MM.1S (cell line): ENCODE data around the gene VPS35.

Experiments used
- DNase-seq: peaks from one replicate; pipeline ENCODE4 v3.0.0-alpha.2; 2015
- H2AFZ ChIP-seq: fragments of 300-600 bp; sonication (generic); 2 replicates; pipeline ENCODE4 v1.6.0; 2016; ENCODE audit warnings: antibody characterized with exemption, low read length
- H3F3A ChIP-seq: fragments of 300-600 bp; sonication (generic); 2 replicates; pipeline ENCODE4 v1.6.1; 2016; ENCODE audit warnings: mild to moderate bottlenecking, antibody characterized with exemption, low read length, moderate library complexity, mixed read lengths; ENCODE audit not compliant: insufficient read depth
- H3K27ac ChIP-seq: fragments of 300-600 bp; sonication (generic); 2 replicates; pipeline ENCODE4 v1.5.1; 2016; ENCODE audit warnings: mild to moderate bottlenecking, low read length
- H3K27me3 ChIP-seq: fragments of 300-600 bp; sonication (generic); replicated peaks from 2 replicates; pipeline ENCODE4 v1.6.0; 2016; ENCODE audit warnings: low read length; ENCODE audit not compliant: insufficient read depth
- H3K36me3 ChIP-seq: fragments of 300-600 bp; sonication (generic); replicated peaks from 2 replicates; pipeline ENCODE4 v1.6.1; 2016; ENCODE audit warnings: mild to moderate bottlenecking, low read length, mixed read lengths; ENCODE audit not compliant: insufficient read depth
- H3K4me1 ChIP-seq: fragments of 300-600 bp; sonication (generic); 2 replicates; pipeline ENCODE4 v1.6.1; 2016; ENCODE audit warnings: low read length, mixed read lengths
- H3K4me2 ChIP-seq: fragments of 300-600 bp; sonication (generic); 2 replicates; pipeline ENCODE4 v1.6.0; 2016; ENCODE audit warnings: low read depth, low read length
- H3K4me3 ChIP-seq: fragments of 300-600 bp; sonication (generic); 2 replicates; pipeline ENCODE4 v1.5.1; 2016; ENCODE audit warnings: low read length, mixed read lengths
- H3K79me2 ChIP-seq: fragments of 300-600 bp; sonication (generic); 2 replicates; pipeline ENCODE4 v1.6.1; 2016; ENCODE audit warnings: mixed run types, low read length, mixed read lengths
- H3K9ac ChIP-seq: fragments of 300-600 bp; sonication (generic); 2 replicates; pipeline ENCODE4 v1.6.1; 2016; ENCODE audit warnings: low read length, mixed read lengths
- H3K9me2 ChIP-seq: fragments of 300-600 bp; sonication (generic); replicated peaks from 2 replicates; pipeline ENCODE4 v1.6.1; 2016; ENCODE audit warnings: mild to moderate bottlenecking, low read length, mixed read lengths; ENCODE audit not compliant: insufficient read depth
- H3K9me3 ChIP-seq: fragments of 300-600 bp; sonication (generic); replicated peaks from 2 replicates; pipeline ENCODE4 v1.6.1; 2016; ENCODE audit warnings: mild to moderate bottlenecking, low read length, mixed read lengths; ENCODE audit not compliant: insufficient read depth
- H4K20me1 ChIP-seq: fragments of 300-600 bp; sonication (generic); 2 replicates; pipeline ENCODE4 v1.6.1; 2016; ENCODE audit warnings: mild to moderate bottlenecking, low read length, moderate library complexity, mixed read lengths; ENCODE audit not compliant: insufficient read depth
- EZH2 ChIP-seq: fragments of 300-600 bp; sonication (generic); optimal IDR thresholded peaks from 2 replicates; pipeline ENCODE3; 2017; ENCODE audit warnings: low read depth, mild to moderate bottlenecking, antibody characterized with exemption, low read length, mixed read lengths
- EZH2phosphoT487 ChIP-seq: fragments of 300-600 bp; sonication (generic); IDR thresholded peaks from 2 replicates; pipeline ENCODE4 v1.6.1; 2018; ENCODE audit warnings: antibody characterized with exemption, low read length
- TF ChIP-seq, protein P1 (sequence below): fragments of 300-600 bp; sonication (generic); IDR thresholded peaks from 2 replicates; pipeline ENCODE4 v1.5.1; 2016; ENCODE audit warnings: antibody characterized with exemption, low read length, mixed read lengths

Gene VPS35

DNA sequence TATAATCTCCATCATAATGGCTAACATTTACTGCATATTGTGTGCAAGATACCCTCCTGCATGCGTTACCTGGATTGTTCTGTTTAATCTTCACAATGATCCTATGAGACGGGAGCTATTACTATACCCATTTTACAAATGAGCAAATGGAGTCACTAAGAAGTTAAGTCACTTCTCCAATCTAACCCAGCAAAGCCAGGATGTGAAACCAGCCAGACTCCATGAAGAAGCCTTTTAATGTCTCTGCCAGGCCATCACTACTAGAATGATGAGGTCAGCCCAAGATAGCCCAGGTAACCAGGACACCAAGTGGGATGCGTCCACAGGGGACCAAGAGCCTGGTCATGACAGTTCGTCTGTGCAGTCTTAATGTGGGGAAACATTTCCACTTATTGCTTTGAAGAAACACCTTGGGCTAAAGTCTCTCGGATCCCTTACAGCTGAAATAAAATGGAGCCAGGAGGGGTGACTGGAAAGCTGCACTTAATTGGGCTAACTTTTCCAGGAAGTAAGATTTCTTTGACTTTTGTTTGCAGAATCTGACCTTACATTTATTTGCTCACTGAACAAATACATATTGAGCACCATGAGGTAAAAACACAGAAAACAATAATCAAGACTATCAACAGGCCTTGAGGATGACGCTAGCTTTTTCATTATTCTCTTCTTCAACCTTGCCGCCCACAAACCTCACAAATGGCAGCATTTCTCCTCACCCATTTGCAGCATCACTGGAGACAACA, 66.9 kb downstream of the VPS35 start:
- DNase-seq, result no peak
- no peaks in the 10 kb centered on the region for H3K36me3 ChIP-seq
- peak overlapping the region; percentile 73 for H2AFZ ChIP-seq
- peaks cover 7% of the 10 kb centered on the region for H3K4me1 ChIP-seq
- H3K27me3 ChIP-seq, result no peaks in the 10 kb centered on the region
- H3K4me3 ChIP-seq, result no peak overlapping the region
- no peak overlapping the region for H3K27ac ChIP-seq
- H3K9me2 ChIP-seq, result no peaks in the 10 kb centered on the region
- no peaks in the 10 kb centered on the region for H3K9me3 ChIP-seq
- TF ChIP-seq, protein P1, sequence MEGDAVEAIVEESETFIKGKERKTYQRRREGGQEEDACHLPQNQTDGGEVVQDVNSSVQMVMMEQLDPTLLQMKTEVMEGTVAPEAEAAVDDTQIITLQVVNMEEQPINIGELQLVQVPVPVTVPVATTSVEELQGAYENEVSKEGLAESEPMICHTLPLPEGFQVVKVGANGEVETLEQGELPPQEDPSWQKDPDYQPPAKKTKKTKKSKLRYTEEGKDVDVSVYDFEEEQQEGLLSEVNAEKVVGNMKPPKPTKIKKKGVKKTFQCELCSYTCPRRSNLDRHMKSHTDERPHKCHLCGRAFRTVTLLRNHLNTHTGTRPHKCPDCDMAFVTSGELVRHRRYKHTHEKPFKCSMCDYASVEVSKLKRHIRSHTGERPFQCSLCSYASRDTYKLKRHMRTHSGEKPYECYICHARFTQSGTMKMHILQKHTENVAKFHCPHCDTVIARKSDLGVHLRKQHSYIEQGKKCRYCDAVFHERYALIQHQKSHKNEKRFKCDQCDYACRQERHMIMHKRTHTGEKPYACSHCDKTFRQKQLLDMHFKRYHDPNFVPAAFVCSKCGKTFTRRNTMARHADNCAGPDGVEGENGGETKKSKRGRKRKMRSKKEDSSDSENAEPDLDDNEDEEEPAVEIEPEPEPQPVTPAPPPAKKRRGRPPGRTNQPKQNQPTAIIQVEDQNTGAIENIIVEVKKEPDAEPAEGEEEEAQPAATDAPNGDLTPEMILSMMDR, result no peak
- TF ChIP-seq EZH2phosphoT487, result no peak
- no peak for TF ChIP-seq EZH2
- H4K20me1 ChIP-seq, result no peaks in the 10 kb centered on the region
- peaks cover 7% of the 10 kb centered on the region for H3F3A ChIP-seq
- H3K79me2 ChIP-seq, result peaks cover 45% of the 10 kb centered on the region
- no peak overlapping the region for H3K9ac ChIP-seq
- peak overlapping the region; percentile 68 for H3K4me2 ChIP-seq

DNA sequence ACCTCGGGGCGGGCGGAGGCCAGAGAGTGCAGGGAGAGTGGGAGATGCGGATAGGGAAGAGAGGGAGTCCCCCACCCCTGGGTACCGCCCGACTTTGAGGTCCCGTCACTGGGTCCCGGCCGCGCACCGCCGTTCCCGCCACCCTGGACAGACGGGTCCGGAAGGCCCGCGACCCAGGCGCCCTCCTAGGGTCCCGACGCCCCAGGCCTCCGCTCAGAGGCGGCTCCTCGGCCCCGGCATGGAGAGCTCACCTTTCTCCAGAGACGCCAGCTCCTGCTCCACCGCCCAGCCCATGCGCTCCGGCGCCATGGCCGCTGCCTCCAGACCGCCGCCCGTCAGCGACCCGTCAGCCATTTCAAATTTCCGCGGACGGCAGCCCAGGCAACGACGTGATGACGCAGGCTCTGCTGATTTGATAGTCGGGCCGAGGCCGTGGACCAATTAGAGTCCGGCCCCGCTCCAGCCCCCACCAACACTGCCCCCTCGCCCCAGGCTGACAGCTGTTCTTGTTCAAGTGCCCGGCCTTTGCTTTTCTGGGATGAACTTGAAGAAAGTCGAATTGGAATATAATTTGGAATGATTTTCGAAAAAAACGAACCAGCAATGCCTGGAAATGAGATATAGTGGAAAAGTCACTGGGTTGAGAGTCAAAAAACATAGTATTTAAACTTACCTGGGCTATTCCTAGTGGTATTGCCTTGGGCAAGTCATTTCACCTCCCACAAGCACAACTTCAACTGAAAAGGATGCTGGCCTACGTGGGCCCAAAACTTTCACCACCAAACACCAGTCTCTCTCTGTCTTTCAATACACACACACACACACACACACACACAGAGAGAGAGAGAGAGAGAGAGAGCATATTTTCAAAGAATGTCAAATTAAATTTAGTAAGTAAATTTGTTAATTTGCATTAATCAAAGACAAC, 67.7 kb downstream of the VPS35 start, which contains the start of gene SHCBP1:
TSS of gene SHCBP1 (minus strand) at position 374 of the 928 bp plus-strand sequence. CDS start at position 354, 20 bp downstream.
- Histone ChIP-seq H3K9me2 (no peaks in the 10 kb centered on the region), H3K9ac (peak within 1 kb of the TSS; percentile 93), H3K4me1 (peaks cover 7% of the 10 kb centered on the region), H4K20me1 (no peaks in the 10 kb centered on the region), H2AFZ (peak within 1 kb of the TSS; percentile 73), H3K4me2 (peak within 1 kb of the TSS; percentile 68), H3K79me2 (peaks cover 53% of the 10 kb centered on the region), H3K36me3 (peaks cover 2% of the 10 kb centered on the region; the same call in 1 of the 2 replicates), H3F3A (peaks cover 7% of the 10 kb centered on the region), H3K27me3 (no peaks in the 10 kb centered on the region), H3K27ac (peak within 1 kb of the TSS; percentile 84), H3K4me3 (peak within 1 kb of the TSS; percentile 97), H3K9me3 (no peaks in the 10 kb centered on the region)
- DNase-seq, result peak; percentile 92
- TF ChIP-seq, protein P1, result no peak
- no peak for TF ChIP-seq EZH2phosphoT487
- TF ChIP-seq EZH2, result no peak

DNA sequence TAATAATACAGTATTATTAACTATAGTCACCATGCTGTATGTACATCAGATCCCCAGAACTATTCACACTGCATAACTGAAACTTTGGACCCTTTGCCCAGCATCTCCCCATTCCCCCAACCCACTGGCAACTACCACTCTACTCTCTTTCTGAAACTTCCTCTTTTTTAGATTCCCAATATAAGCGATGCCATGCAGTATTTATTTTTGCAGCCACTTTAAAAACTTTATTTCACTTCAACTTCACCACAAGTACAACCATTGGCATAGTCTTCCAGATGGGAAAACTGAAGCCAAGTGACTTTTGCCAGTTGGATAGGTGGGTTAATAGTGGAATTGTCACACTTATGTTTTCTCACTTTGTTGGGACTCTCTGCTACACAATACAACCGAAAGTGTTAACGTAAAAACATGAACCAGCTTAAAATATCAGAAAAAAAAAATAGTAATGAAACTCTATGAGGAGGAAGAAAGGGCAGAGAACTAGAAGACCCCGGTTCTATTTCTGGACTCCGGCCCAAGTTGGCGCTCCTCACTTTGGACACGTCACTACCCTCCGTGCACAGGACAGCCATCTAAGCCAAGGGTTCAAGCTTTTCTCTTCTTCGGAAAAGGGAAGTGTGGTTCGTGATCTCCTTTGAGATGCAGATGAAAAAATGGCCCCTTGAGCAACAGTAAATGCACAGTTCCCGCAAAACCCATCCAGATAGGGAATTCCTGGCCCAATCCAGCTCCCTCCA, 68.5 kb downstream of the VPS35 start:
- Histone ChIP-seq H3K27ac (peak overlapping the region; percentile 84), H3K79me2 (peaks cover 59% of the 10 kb centered on the region)

More for the DNA sequence above, 68.5 kb downstream of the VPS35 start:
- Histone ChIP-seq H3K4me3 (peak overlapping the region; percentile 97), H3K9me3 (no peaks in the 10 kb centered on the region), H3K27me3 (no peaks in the 10 kb centered on the region), H3K9me2 (no peaks in the 10 kb centered on the region), H3F3A (peaks cover 7% of the 10 kb centered on the region), H3K36me3 (peaks cover 8% of the 10 kb centered on the region; the same call in 1 of the 2 replicates), H4K20me1 (no peaks in the 10 kb centered on the region), H3K4me1 (peaks cover 7% of the 10 kb centered on the region), H3K4me2 (peak overlapping the region; percentile 68), H2AFZ (peak overlapping the region; percentile 73), H3K9ac (peak overlapping the region; percentile 93)
- peak; percentile 53 for DNase-seq
- TF ChIP-seq, protein P1, result no peak
- TF ChIP-seq EZH2phosphoT487 (no peak), EZH2 (no peak)
